ENCODE results near the gene CHRNE.

The CHRNE gene

GRCh38 chr17:4854111-4854681, 48.7 kb downstream of the CHRNE start:
- no peak for DNase-seq (ENCODE audit: low spot score)

GRCh38 chr17:4853208-4853671, 49.7 kb downstream of the CHRNE start:
- no peak for DNase-seq (ENCODE audit: low spot score)

- no peak for DNase-seq (ENCODE audit: low spot score)
Observed at GRCh38 chr17:4852567-4853207, 50.2 kb downstream of the CHRNE start.

GRCh38 chr17:4851084-4851483, 51.8 kb downstream of the CHRNE start:
- DNase-seq (ENCODE audit: low spot score): no peak

GRCh38 chr17:4850246-4850645, 52.7 kb downstream of the CHRNE start:
- DNase-seq (ENCODE audit: low spot score): peak; percentile 39

GRCh38 chr17:4849011-4849536, 53.8 kb downstream of the CHRNE start:
- DNase-seq (ENCODE audit: low spot score): peak; percentile 74

Measured in LoVo (cell line).